Measurements from ENCODE around the gene LTBP1.

The LTBP1 gene

GRCh38 chr2:32948266-32948665 lies 1.5 kb downstream of the LTBP1 start:
- in situ Hi-C loops (cut with HindIII; ENCODE audit: low sequenced_read_pairs) = no loop called here
- no peak for TF ChIP-seq CTCF (IDR thresholded peaks at IDR 0.05; ENCODE audit: low read depth, low read length, missing control alignments)
- peak overlapping the region; percentile 61 for H3K4me3 ChIP-seq (ENCODE audit: low read depth, low read length)
- no peak for DNase-seq (ENCODE audit: low read depth)

- TF ChIP-seq CTCF (IDR thresholded peaks at IDR 0.05; ENCODE audit: low read depth, low read length, missing control alignments) = no peak
- in situ Hi-C loops (cut with HindIII; ENCODE audit: low sequenced_read_pairs) = no loop called here
- no peak for DNase-seq (ENCODE audit: low read depth)
- H3K4me3 ChIP-seq (ENCODE audit: low read depth, low read length) = no peak overlapping the region
Measured at GRCh38 chr2:32949260-32949659, 2.5 kb downstream of the LTBP1 start.

DNA sequence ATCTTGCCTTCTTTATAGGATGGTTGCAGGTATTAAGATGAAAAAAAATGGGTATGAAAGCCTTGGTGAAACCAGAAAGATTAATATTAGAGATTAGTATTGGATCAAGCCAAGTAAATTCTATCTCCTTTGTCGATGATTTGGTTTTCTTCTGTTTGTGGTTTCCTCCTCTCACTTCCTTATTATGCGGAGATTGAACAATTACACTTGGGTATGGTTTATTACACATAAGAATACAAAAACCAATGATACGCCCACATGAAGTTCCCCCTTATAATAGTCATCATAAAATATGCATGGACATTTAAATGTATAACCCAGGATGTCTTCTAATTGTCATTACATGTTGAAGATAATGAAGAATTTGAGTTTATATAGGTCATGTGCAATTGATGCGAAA lies 4.9 kb downstream of the LTBP1 start:
- TF ChIP-seq CTCF (IDR thresholded peaks at IDR 0.05; ENCODE audit: low read depth, low read length, missing control alignments) = no peak
- H3K4me3 ChIP-seq (ENCODE audit: low read depth, low read length) = no peak overlapping the region
- no peak for DNase-seq (ENCODE audit: low read depth)
- in situ Hi-C loops (cut with HindIII; ENCODE audit: low sequenced_read_pairs) = no loop called here

DNA sequence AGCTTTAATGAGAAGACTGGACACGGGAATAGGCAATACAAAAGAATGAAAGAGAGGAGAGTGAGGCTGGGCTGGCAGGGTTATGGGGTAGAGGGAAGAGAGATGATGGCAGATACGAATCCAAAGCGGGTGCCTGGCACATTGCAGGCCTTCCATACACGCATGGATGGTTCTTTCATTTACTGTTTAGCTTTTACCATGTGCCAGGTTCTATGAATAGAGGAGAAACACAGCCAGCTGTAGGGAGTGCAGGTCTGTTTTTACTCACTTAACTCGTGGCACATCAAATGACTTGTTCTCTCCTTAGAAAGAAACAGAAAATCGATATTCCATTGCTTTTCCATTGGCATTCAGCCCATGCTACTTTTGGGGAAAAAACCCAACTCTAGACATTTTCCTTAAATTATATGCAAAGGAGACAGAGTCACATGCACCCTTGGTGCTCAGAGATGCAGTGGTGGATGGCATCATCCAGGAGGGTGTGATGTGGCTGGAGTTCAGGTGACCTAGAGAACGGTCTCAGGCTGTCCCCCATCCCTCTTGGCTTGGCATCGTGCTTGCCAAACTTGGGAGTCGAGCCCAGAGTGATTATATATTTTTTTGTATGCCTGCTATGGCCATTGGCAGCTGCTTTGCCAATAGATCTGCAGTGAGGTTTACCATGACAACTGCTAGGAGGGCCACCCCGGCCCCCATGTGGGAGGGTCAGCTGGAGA lies 6.2 kb downstream of the LTBP1 start:
- in situ Hi-C loops (cut with HindIII; ENCODE audit: low sequenced_read_pairs) = no loop called here
- no peak overlapping the region for H3K4me3 ChIP-seq (ENCODE audit: low read depth, low read length)

GRCh38 chr2:32954206-32954605 lies 7.5 kb downstream of the LTBP1 start:
- no peak overlapping the region for H3K4me3 ChIP-seq (ENCODE audit: low read depth, low read length)
- no peak for TF ChIP-seq CTCF (IDR thresholded peaks at IDR 0.05; ENCODE audit: low read depth, low read length, missing control alignments)
- DNase-seq (ENCODE audit: low read depth) = no peak
- in situ Hi-C loops (cut with HindIII; ENCODE audit: low sequenced_read_pairs) = no loop called here

More for the DNA sequence above, 6.2 kb downstream of the LTBP1 start:
- DNase-seq (ENCODE audit: low read depth) = no peak
- no peak for TF ChIP-seq CTCF (IDR thresholded peaks at IDR 0.05; ENCODE audit: low read depth, low read length, missing control alignments)

DNA sequence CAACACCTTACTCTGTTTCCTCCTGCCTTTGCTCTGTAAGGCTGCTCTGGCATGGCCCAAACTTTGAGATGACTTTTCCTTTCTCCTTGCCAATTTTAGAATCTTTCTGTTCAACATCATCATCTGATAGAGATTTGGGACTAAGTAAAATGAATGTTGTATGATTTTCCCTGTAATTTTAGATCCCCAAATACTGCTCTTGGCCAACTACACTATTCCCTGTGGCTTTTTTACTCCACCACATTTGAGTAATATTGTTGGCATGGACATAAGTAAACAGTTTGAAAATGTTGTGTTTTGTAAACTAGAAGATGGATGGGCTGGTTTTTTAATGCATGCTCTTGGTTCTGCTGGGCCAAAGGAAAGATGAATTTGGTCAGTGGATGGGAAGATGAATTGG lies 12.1 kb downstream of the LTBP1 start:
- in situ Hi-C loops (cut with HindIII; ENCODE audit: low sequenced_read_pairs) = no loop called here
- no peak overlapping the region for H3K4me3 ChIP-seq (ENCODE audit: low read depth, low read length)
- no peak for DNase-seq (ENCODE audit: low read depth)
- no peak for TF ChIP-seq CTCF (IDR thresholded peaks at IDR 0.05; ENCODE audit: low read depth, low read length, missing control alignments)

All from astrocyte of the cerebellum (primary cell).